ENCODE measurements around the gene EXOC6. TPM values are rescaled to one million over a fixed set of nuclear protein-coding genes. Genes with fewer than 3 reads are reported as not detected.

Gene EXOC6
- 13.1 and 14.2 TPM in 2 replicates for total RNA-seq

GRCh38 chr10:92848441-92849233, at the start of gene EXOC6:
EXOC6 (plus strand) TSS chr10:92848520; CDS start chr10:92848534, 14 bp downstream.
- peaks cover 5% of the 10 kb centered on the region for H3K9me3 Mint-ChIP-seq
- H3K4me3 Mint-ChIP-seq: peak within 1 kb of the TSS; percentile 81
- peaks cover 31% of the 10 kb centered on the region for H3K4me1 Mint-ChIP-seq
- H3K27ac Mint-ChIP-seq: peak within 1 kb of the TSS; percentile 87
- peaks cover 3% of the 10 kb centered on the region for H3K36me3 Mint-ChIP-seq (ENCODE audit: low read depth)
- intact Hi-C loops (cut with micrococcal nuclease): loop anchor here (2.0 to 5.0 kb wide), 5 partner anchors 160 to 1436 kb away; partner anchors contain the start of genes CEP55, FRA10AC1, HECTD2 and HHEX
- peak; percentile 94 for DNase-seq
- no peaks in the 10 kb centered on the region for H3K27me3 Mint-ChIP-seq

GRCh38 chr10:92799568-92799967, 48.8 kb upstream of the EXOC6 start:
- Mint-ChIP-seq H3K27me3 (peaks cover 22% of the 10 kb centered on the region), H3K4me3 (no peak overlapping the region), H3K9me3 (no peaks in the 10 kb centered on the region), H3K36me3 (ENCODE audit: low read depth) (no peaks in the 10 kb centered on the region), H3K4me1 (no peaks in the 10 kb centered on the region), H3K27ac (no peak overlapping the region)
- no peak for DNase-seq
- intact Hi-C loops (cut with micrococcal nuclease): no loop called here

GRCh38 chr10:92800134-92800733, 48.1 kb upstream of the EXOC6 start:
- no peaks in the 10 kb centered on the region for H3K36me3 Mint-ChIP-seq (ENCODE audit: low read depth)
- H3K9me3 Mint-ChIP-seq: no peaks in the 10 kb centered on the region
- intact Hi-C loops (cut with micrococcal nuclease): no loop called here
- DNase-seq: no peak
- H3K27ac Mint-ChIP-seq: no peak overlapping the region
- no peak overlapping the region for H3K4me3 Mint-ChIP-seq
- H3K4me1 Mint-ChIP-seq: no peaks in the 10 kb centered on the region
- peaks cover 20% of the 10 kb centered on the region for H3K27me3 Mint-ChIP-seq

GRCh38 chr10:92801978-92802872, 46.1 kb upstream of the EXOC6 start:
- no peak overlapping the region for H3K4me3 Mint-ChIP-seq
- H3K36me3 Mint-ChIP-seq (ENCODE audit: low read depth): no peaks in the 10 kb centered on the region
- no peak overlapping the region for H3K27ac Mint-ChIP-seq
- no peaks in the 10 kb centered on the region for H3K9me3 Mint-ChIP-seq
- H3K27me3 Mint-ChIP-seq: peaks cover 11% of the 10 kb centered on the region
- no peak for DNase-seq
- no peaks in the 10 kb centered on the region for H3K4me1 Mint-ChIP-seq
- intact Hi-C loops (cut with micrococcal nuclease): no loop called here

GRCh38 chr10:92809840-92810239, 38.5 kb upstream of the EXOC6 start:
- intact Hi-C loops (cut with micrococcal nuclease): no loop called here
- no peak for DNase-seq
- Mint-ChIP-seq H3K4me3 (no peak overlapping the region), H3K27me3 (peaks cover 17% of the 10 kb centered on the region), H3K9me3 (no peaks in the 10 kb centered on the region), H3K27ac (no peak overlapping the region), H3K36me3 (ENCODE audit: low read depth) (no peaks in the 10 kb centered on the region), H3K4me1 (no peaks in the 10 kb centered on the region)

- no peaks in the 10 kb centered on the region for H3K4me1 Mint-ChIP-seq
- no peaks in the 10 kb centered on the region for H3K9me3 Mint-ChIP-seq
- no peaks in the 10 kb centered on the region for H3K36me3 Mint-ChIP-seq (ENCODE audit: low read depth)
- H3K27ac Mint-ChIP-seq: no peak overlapping the region
- no peak for DNase-seq
- H3K27me3 Mint-ChIP-seq: peaks cover 18% of the 10 kb centered on the region
- H3K4me3 Mint-ChIP-seq: no peak overlapping the region
- intact Hi-C loops (cut with micrococcal nuclease): no loop called here
These were observed 37.3 kb upstream of the EXOC6 start for GRCh38 chr10:92810934-92811532.

- H3K27me3 Mint-ChIP-seq: peaks cover 15% of the 10 kb centered on the region
- H3K4me3 Mint-ChIP-seq: no peak overlapping the region
- no peaks in the 10 kb centered on the region for H3K36me3 Mint-ChIP-seq (ENCODE audit: low read depth)
- H3K4me1 Mint-ChIP-seq: no peaks in the 10 kb centered on the region
- intact Hi-C loops (cut with micrococcal nuclease): no loop called here
- no peaks in the 10 kb centered on the region for H3K9me3 Mint-ChIP-seq
- H3K27ac Mint-ChIP-seq: no peak overlapping the region
- DNase-seq: no peak
These were observed 36.3 kb upstream of the EXOC6 start for GRCh38 chr10:92811986-92812385.

- no peak for DNase-seq
- no peak overlapping the region for H3K27ac Mint-ChIP-seq
- intact Hi-C loops (cut with micrococcal nuclease): no loop called here
- no peaks in the 10 kb centered on the region for H3K4me1 Mint-ChIP-seq
- H3K4me3 Mint-ChIP-seq: no peak overlapping the region
- no peaks in the 10 kb centered on the region for H3K36me3 Mint-ChIP-seq (ENCODE audit: low read depth)
- H3K9me3 Mint-ChIP-seq: no peaks in the 10 kb centered on the region
- H3K27me3 Mint-ChIP-seq: peaks cover 12% of the 10 kb centered on the region
These were observed 34.3 kb upstream of the EXOC6 start for GRCh38 chr10:92813979-92814378.

GRCh38 chr10:92814790-92815189, 33.5 kb upstream of the EXOC6 start:
- Mint-ChIP-seq H3K27ac (no peak overlapping the region), H3K9me3 (no peaks in the 10 kb centered on the region), H3K4me3 (no peak overlapping the region), H3K36me3 (ENCODE audit: low read depth) (no peaks in the 10 kb centered on the region), H3K27me3 (peaks cover 11% of the 10 kb centered on the region), H3K4me1 (no peaks in the 10 kb centered on the region)
- intact Hi-C loops (cut with micrococcal nuclease): no loop called here
- no peak for DNase-seq

GRCh38 chr10:92816091-92816531, 32.2 kb upstream of the EXOC6 start:
- H3K36me3 Mint-ChIP-seq (ENCODE audit: low read depth): no peaks in the 10 kb centered on the region
- intact Hi-C loops (cut with micrococcal nuclease): no loop called here
- no peaks in the 10 kb centered on the region for H3K9me3 Mint-ChIP-seq
- peaks cover 2% of the 10 kb centered on the region for H3K27me3 Mint-ChIP-seq
- no peak overlapping the region for H3K4me3 Mint-ChIP-seq
- no peaks in the 10 kb centered on the region for H3K4me1 Mint-ChIP-seq
- no peak for DNase-seq
- H3K27ac Mint-ChIP-seq: no peak overlapping the region

- Mint-ChIP-seq H3K4me3 (no peak overlapping the region), H3K27ac (peak overlapping the region; percentile 31), H3K4me1 (peaks cover 9% of the 10 kb centered on the region), H3K36me3 (ENCODE audit: low read depth) (no peaks in the 10 kb centered on the region), H3K9me3 (no peaks in the 10 kb centered on the region), H3K27me3 (no peaks in the 10 kb centered on the region)
- DNase-seq: no peak
- intact Hi-C loops (cut with micrococcal nuclease): no loop called here
These were observed 26.2 kb upstream of the EXOC6 start for GRCh38 chr10:92822060-92822634.

- Mint-ChIP-seq H3K9me3 (no peaks in the 10 kb centered on the region), H3K4me1 (peaks cover 9% of the 10 kb centered on the region), H3K36me3 (ENCODE audit: low read depth) (no peaks in the 10 kb centered on the region), H3K27ac (no peak overlapping the region), H3K27me3 (no peaks in the 10 kb centered on the region), H3K4me3 (no peak overlapping the region)
- intact Hi-C loops (cut with micrococcal nuclease): no loop called here
- no peak for DNase-seq
These were observed 25.4 kb upstream of the EXOC6 start for GRCh38 chr10:92822964-92823363.

- peaks cover 2% of the 10 kb centered on the region for H3K36me3 Mint-ChIP-seq (ENCODE audit: low read depth)
- peaks cover 6% of the 10 kb centered on the region for H3K9me3 Mint-ChIP-seq
- no peaks in the 10 kb centered on the region for H3K27me3 Mint-ChIP-seq
- no peak overlapping the region for H3K4me3 Mint-ChIP-seq
- H3K4me1 Mint-ChIP-seq: peaks cover 16% of the 10 kb centered on the region
- intact Hi-C loops (cut with micrococcal nuclease): no loop called here
- no peak for DNase-seq
- no peak overlapping the region for H3K27ac Mint-ChIP-seq
These were observed 22.3 kb upstream of the EXOC6 start for GRCh38 chr10:92826061-92826460.

Measured in activated CD4-positive, alpha-beta T cell treated with anti-CD3 and anti-CD28 coated beads, Interleukin-2, amount 10 ng/mL, durations not matched to agents 24 days and 14 days (primary cell).